Measurements from ENCODE around the gene ATP2C2.

- TF ChIP-seq POLR2AphosphoS5 (IDR thresholded peaks at IDR 0.05; ENCODE audit: low read depth, low read length), result no peak
- no peak for TF ChIP-seq POLR2A (IDR thresholded peaks at IDR 0.05; ENCODE audit: low read depth, low read length)
Observed at GRCh38 chr16:84369105-84369504, 767 bp downstream of the ATP2C2 start.
